Renal cortex interstitium (tissue), 11 donors: Measurements from ENCODE around the gene KHDC4. TPM values are rescaled to one million over a fixed set of nuclear protein-coding genes. Genes with fewer than 3 reads are reported as not detected.

Experiments
- DNase-seq, 11 donors: peaks; one replicate each; pipeline ENCODE4 v3.0.0-alpha.2; 2013; ENCODE audit warnings: low read depth in 9 of 11, low spot score in 4 of 11; ENCODE audit errors: extremely low read depth in 1 of 11
- polyA plus RNA-seq, 3 donors: library from polyadenylated mRNA; unstranded; fragments of 120-200 nt; gene quantifications; one replicate each; pipeline ENCODE4 v1.2.1, GENCODE V29; 2013; ENCODE audit not compliant: insufficient read length in 3 of 3

The KHDC4 gene
- polyA plus RNA-seq, 3 donors = 48.4 to 81.3 (median 52.5) TPM

DNA sequence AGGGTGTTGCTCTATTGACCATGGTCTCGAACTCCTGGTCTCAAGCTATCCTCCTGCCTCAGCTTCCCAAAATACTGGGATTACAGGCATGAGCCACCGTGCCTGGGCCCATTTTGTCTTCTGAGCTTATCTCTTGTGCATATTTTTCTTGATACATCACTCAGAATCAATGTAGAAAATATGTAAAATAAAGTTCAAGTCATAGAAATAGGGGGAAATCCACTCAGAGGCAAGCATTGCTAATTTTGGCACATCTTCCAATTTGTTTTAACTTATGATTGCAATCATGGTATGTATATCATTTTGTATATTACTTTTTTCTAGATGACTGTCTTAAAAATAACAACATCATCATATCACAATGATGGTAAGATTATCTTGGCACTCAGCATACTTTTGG is 44.6 kb downstream of the KHDC4 start:
- no peak for DNase-seq

DNA sequence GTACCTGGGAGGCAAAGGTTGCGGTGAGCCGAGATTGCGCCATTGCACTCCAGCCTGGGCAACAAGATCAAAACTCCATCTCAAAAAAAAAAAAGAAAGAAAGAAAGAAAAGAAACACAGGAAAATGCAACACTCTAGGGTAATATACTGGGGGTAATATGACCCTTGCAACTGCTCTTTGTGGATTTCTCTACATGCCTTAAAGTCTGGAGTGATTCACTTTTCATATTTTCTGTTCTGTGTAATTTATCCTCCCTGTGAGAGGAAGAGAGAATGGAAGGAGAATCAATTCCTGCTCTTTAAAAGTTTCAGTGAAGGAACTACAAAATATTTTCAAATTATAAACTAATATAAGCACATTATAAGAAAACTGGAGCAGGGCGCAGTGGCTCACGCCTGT is 45.7 kb downstream of the KHDC4 start:
- no peak for DNase-seq

DNA sequence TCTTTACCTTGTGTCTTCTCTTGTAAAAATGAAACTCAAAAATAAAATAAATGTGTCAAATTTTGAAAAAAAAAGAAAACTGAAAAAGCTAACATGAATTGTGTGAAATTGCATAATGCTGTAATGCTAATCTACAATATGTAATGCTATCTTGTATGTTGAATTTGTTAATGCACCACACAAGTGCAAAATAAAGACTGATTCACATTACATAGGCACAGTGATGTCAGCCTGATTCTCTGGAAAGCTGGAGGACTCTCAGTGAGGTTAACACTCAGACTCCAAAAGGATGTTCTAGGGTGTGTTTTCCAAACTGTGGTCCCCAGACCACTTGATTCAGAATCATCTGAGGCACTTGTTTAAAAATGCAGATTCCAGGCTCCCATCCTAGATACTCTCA is 49.2 kb downstream of the KHDC4 start:
- no peak for DNase-seq

DNA sequence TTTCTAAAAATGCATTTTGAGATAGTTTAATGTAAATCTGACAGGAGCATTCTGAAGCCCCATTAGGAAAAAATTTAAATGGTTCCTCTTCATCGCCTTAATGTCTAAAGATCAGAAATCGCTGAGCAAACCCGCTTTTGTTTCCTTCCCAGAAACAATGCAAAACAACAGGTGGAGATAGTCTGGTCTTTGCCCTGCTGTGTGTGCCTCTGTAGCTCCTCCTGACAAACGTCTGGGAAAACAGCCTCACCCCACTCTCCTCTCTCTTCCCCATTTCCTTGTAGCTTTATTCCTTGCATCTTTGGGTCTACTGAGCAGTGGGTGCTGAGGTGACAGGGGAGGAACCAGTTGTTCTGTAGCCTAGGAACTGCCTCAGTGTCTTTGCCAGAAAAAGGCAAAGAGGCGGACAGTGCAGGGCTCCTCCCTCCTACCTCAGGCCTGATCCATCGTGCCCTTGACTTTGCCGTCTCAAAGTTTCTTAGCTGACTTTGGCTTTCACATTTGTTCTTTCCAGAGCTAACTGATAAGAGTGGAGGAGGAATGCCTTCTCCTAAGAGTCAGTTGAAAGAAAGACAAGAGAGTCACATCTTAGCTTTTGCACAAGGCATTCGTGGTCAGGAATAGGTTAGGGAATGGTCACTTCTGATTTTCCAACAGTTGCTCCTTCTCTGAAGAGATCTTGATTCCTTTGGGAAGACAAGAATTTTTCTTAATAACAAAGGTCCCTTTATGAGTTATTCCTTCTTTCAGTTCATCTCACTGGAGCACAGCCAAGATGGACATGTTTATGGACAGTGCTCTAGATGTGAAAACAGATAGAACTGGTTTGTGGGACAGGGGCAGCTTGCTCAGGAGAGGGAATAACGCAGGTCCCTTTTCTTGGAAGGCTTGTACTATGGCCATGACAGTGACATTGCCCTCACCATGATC is 49.9 kb downstream of the KHDC4 start:
- DNase-seq = no peak

DNA sequence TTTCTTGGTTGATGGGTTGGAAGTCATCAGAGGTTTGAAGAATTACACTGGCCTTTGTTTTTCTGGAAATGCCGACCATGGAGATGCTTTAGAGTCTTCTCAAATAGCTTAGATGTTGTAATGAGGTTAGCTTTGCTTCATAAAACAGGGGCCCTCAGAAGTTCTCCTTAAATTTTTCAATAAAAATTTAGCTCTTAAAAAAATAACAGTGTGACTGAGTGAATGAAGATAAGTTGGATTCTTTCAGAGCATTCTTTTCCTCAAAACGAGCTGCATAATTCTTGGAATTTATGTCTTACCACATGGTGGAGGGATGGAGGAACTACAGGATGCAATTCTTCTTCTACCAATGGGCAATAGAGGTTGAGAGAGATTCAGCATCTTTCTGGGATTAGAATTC is 51.4 kb downstream of the KHDC4 start:
- no peak for DNase-seq

DNA sequence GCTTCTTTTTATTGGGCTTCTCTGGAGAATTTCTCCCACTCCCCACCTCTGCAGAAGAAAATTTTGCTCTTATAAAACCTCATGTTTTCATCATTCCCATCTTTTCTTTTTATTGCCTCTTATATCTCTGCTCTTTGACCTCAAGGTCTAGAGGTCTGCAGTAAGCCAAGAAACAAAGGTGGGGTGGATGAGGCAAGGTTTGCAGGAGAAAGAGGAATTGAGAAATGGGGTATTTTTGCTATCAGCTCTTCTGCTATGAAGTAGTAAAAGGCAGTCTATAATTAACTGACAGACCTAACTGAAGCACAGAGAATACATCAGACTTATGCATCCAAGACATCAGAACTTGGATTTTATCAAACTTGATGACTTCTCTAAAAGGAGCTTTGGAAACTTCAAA is 52.0 kb downstream of the KHDC4 start:
- no peak for DNase-seq

DNA sequence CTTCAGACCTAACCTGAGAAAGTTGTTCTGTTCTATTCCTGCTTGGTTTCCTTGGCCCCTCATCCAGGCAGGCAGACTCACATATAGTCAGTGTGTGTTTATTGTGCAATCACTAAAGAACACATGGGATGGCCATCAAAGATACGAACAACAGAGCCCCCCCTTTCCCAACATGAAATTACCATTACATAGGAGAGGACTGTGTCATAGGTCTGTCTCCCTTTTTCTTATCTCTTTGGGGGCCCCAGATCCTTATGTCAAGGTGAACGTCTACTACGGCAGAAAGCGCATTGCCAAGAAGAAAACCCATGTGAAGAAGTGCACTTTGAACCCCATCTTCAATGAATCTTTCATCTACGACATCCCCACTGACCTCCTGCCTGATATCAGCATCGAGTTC is 53.3 kb downstream of the KHDC4 start:
- DNase-seq = no peak

DNA sequence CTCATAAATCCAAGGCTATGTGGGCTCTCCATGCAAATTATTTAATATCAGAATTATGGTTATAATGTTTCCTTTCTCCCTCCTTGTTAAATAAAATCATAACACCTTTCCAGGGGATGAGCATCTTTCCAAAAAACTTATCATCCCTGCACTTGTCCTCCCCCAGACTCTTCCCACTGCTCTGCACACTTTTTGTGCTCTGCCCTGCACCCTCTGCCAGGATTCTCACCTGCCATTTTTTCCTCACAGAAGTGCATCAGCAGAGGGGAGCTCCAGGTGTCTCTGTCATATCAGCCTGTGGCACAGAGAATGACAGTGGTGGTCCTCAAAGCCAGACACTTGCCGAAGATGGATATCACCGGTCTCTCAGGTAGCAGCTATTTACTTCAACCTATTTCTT is 54.0 kb downstream of the KHDC4 start:
- DNase-seq = no peak

DNA sequence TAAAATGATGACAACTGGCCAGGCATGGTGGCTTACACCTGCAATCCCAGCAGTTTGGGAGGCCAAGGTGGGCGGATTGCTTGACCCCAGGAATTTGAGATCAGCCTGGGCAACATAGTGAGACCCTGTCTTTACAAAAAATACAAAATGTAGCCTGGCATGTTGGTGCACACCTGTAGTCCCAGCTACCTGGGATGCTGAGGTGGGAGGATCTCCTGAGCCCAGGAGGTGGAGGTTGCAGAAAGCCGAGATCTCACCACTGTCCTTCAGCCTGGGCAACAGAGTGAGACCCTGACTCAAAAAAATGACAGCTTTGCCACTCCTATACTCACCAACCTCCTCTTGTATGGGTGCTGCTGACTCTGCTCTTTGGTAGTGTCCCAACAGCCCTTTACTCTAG is 56.3 kb downstream of the KHDC4 start:
- DNase-seq = no peak

DNA sequence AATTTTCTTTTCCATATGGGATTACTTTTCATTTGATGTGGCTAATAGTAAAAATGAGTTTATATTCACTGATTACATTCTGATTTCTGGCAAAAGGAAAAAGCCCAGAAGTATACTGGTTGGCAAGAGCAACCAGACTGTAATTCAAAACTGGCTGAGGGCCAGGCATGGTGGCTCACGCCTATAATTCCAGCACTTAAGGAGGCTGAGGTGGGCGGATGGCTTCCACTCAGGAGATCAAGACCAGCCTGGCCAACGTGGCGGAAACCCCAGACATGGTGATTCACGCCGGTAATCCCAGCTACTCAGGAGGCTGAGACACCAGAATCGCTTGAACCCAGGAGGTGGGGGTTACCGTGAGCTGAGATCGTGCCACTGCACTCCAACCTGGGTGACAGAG is 60.4 kb downstream of the KHDC4 start:
- DNase-seq = no peak

DNA sequence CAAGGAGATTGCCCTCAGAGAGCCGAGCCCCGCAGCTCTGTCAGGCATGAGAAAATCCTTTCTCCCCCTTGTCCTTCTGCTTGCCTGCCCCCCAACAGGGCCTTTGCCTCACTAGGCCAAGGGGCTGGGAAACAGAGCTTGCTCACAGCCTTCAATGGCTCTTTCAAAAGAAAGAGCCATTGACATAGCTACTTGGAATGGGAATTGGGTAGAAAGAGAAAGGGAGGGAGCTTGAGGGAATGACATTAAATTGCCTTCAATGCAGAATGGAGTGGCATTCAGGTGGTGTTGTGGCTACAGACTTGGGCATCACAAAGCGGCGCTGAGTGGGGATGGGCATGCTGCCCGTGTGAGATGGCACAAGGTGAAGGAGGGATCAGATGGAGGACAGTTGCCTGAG is 61.7 kb downstream of the KHDC4 start:
- no peak for DNase-seq

DNA sequence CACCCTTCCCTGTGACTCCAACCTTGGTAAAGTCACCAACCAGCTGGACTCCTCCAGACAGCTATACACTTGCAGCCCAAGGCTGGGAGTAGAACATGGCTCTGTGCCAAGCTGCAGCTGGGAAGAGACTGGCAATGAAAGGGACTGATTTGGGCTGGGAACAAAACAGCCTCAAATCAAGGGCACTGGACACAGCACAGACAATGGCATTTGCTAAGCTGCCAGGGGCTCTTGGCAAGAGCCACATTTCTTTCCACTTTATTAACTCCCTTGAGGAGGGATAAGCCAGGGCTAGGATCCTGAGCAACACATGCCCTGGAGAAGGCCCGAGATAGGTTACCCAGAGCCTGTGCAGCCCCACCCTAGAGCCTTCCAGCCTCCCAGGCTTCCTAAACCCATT is 62.8 kb downstream of the KHDC4 start:
- no peak for DNase-seq

DNA sequence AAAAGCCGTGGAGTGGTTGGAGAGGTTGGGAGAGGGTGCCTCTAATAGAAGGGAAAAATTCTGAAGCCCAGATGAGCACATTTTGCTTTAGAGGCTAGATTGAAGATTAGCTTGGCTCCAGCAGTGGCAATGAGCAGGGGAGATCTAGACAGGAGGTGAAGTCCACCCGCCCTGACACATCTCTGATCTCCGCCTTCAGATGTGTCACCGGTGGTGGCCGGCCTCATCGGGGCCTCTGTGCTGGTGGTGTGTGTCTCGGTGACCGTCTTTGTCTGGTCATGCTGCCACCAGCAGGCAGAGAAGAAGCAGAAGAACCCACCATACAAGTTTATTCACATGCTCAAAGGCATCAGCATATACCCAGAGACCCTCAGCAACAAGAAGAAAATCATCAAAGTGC is 66.4 kb downstream of the KHDC4 start:
- no peak for DNase-seq

DNA sequence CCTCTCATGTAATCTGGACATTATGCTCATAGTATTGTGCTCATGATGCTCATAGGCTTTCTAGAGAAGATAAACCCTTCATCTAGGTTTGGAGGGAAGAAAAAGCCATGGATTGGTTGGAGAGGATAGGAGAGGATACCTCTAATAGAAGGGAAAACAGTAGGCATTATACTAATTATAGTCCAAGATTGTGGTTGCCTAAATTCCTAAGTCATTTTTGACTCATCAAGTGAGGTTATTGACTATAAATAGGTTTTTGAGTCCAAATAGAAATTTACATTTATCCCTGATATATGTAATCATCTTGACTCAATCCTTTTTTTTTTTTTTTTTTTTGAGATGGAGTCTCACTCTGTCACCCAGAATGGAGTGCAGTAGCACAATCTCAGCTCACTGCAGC is 69.8 kb downstream of the KHDC4 start:
- DNase-seq = no peak

Other genes starting within 250 kb of the KHDC4 start
- gene YY1AP1, start 245.6 kb downstream of the KHDC4 start, polyA plus RNA-seq = 10 to 100 TPM; 66.2 to 75.7 (median 68.6) TPM
- 100 to 1,000 TPM; 114 to 127 (median 121) TPM for gene DAP3, start 245.3 kb downstream of the KHDC4 start, polyA plus RNA-seq
- gene GON4L, start 77.2 kb downstream of the KHDC4 start, polyA plus RNA-seq = 10 to 100 TPM; 46.5 to 64.7 (median 52.0) TPM
- 10 to 100 TPM; 18.0 to 20.0 (median 18.9) TPM for gene SYT11, start 74.8 kb downstream of the KHDC4 start, polyA plus RNA-seq
- 10 to 100 TPM; 49.2 to 56.8 (median 50.6) TPM for gene RIT1, start 23.1 kb downstream of the KHDC4 start, polyA plus RNA-seq
- under 1 TPM in 2 of 3 donors, not detected in 1; 0.09 to 0.25 TPM for gene RXFP4, start 7.2 kb upstream of the KHDC4 start, polyA plus RNA-seq
- 10 to 100 TPM; 75.4 to 82.0 (median 77.6) TPM for gene ARHGEF2, start 44.1 kb upstream of the KHDC4 start, polyA plus RNA-seq
- 100 to 1,000 TPM; 351 to 415 (median 404) TPM for gene SSR2, start 86.5 kb upstream of the KHDC4 start, polyA plus RNA-seq
- 10 to 100 TPM; 53.3 to 57.8 (median 53.7) TPM for gene UBQLN4, start 119.4 kb upstream of the KHDC4 start, polyA plus RNA-seq
- gene LAMTOR2, start 120.4 kb upstream of the KHDC4 start, polyA plus RNA-seq = 10 to 100 TPM; 51.4 to 65.5 (median 58.1) TPM
- gene RAB25, start 126.7 kb upstream of the KHDC4 start, polyA plus RNA-seq = 10 to 100 TPM; 46.2 to 67.0 (median 47.6) TPM
- 10 to 100 TPM; 42.4 to 54.4 (median 48.0) TPM for gene MEX3A, start 148.1 kb upstream of the KHDC4 start, polyA plus RNA-seq
- gene LMNA, start 180.3 kb upstream of the KHDC4 start, polyA plus RNA-seq = 100 to 1,000 TPM in 1 of 3 donors, 10 to 100 TPM in 2; 67.7 to 140 (median 93.9) TPM
- 10 to 100 TPM; 16.6 to 27.8 (median 18.4) TPM for gene SEMA4A, start 219.2 kb upstream of the KHDC4 start, polyA plus RNA-seq